Measurements from ENCODE around the gene DRD2.

The DRD2 gene

DNA sequence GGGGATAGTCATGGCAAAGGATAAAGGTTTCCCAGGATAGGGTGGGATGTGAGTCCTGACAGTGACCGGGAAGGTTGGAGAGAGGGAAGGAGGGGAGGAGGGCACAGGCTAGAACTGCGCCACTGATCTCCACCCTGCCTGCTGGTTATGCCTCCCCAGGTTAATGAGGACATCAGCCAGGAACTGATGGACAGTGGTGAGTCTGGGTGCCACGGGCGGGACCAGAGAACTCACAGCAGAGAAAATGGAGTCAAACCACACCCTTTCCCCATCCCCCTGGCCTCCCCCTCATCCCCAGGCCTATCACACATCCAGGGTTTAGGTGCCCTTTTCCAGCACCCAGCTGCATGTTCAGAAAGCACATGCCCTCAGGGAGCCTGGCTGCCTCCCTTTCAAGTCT, 77.4 kb downstream of the DRD2 start:
- DNase-seq: no peak

DNA sequence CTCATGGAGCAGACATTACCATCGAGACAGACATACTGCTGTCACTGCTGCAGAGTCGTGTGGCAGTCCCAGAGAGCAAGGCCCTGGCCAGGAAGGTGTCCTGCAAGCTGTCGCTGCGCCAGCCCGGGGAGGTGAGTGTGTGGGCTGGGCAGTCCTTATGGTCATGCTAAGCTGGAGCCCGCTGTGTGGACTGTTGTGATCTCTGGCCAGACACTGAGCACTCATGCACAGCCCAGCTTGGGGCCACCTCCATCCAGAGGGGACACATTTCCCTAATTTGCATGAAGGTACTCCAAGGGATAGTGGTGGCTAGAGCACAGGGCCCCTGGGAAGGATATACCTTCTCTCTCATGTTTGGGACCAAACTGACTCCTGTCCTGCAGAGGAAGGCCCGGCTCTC, 78.0 kb downstream of the DRD2 start:
- DNase-seq: no peak

DNA sequence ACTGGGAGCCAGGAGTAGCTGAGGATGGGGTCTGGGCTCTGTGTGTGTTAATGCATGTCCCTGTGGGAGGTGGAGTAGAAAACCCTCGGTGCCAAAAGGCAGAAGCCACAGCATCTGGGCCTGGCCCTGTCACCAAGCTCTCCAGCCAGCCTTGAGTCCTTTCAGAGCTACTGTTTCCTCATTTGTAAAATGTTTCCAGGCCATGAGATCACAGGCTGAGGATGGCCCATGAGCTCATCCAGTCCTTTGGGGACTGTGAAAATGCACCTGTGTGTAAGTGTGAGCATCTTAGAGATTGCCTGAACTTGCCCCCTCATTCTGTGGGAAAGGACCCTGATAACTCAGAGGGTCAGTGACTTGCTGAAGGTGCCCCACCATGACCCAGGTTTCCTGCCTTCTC, 78.5 kb downstream of the DRD2 start:
- DNase-seq: no peak

DNA sequence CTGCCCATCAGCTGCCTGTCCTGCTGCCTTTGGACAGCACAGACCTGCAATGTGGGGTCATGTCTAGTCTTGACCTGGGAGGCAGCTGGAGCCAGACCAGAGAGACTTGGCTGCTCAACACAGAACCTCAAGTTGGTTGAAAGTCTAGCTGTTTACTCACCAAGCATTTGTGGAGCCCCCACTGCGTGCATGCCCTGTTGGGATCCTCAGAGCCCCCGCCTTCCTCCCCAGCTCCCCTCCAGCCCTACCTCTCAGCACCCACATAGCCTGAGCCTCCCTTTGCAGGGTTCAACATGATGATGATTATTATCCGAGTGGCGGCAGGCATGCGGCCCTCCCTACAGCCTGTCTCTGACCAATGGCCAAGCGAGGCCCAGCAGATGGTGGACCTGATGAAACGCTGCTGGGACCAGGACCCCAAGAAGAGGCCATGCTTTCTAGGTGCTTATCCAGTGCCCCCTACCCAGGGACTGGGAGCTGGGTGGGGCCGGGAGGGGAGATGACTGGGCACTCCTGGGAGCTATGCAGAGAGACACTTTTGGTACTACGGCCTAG, 79.3 kb downstream of the DRD2 start:
- no peak for DNase-seq

DNA sequence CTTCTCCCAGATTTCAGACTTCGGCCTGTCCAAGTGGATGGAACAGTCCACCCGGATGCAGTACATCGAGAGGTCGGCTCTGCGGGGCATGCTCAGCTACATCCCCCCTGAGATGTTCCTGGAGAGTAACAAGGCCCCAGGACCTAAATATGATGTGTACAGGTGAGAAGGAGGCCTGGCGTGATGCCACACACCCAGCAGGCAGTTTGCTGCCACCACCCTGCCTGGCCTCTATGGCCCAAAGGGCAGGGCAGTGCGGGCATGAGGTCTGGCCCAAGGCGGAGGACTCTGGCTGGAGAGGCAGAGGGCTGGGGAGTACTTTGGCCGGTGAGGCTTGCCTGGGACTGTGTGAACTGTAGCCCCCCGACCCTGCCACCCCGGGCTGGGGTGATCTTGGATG, 80.3 kb downstream of the DRD2 start:
- no peak for DNase-seq

DNA sequence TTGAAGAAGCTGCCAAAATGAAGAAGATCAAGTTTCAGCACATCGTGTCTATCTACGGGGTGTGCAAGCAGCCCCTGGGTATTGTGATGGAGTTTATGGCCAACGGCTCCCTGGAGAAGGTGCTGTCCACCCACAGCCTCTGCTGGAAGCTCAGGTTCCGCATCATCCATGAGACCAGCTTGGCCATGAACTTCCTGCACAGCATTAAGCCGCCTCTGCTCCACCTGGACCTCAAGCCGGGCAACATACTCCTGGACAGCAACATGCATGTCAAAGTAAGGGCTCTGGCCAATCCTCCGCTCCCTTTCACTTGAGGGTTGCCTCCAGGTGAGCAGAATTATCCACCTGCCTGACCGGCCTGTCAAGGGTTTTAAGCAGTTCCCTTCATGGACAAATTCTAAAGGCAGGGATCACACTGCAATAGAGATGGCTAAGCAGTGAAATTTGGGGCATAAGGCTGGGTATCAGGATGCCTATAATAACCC, 81.7 kb downstream of the DRD2 start:
- no peak for DNase-seq

DNA sequence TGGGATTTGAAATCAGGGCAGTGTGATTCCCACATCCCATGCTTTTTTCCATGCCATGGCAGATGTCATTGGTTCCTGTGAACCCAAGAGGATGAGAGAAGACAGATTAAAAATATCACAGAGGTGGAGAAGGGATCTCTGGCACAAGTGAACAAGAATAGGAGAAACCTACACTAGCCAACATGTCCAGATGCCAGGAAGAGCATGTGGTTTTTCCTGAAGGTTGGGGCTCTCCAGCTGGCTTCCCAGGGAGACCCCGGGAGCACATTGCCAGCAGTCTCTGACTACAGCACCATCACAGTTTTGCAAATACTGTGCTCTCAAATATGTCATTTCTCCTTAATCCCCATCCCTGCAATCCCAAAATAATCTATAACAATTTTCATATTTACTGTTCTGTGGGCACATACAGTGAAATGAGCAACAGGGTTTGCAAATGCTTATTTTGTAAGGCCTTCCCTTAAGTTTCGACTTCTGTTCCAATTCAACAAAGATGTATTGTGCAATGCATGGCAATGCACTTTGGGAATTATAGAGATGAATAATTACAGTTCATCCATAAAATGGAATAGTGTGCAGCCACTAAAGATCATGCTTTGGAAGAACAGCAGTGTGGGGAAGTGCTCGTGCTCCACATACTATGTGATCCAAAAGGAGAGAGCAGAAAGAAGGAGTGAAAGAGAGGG, 82.8 kb downstream of the DRD2 start:
- no peak for DNase-seq

DNA sequence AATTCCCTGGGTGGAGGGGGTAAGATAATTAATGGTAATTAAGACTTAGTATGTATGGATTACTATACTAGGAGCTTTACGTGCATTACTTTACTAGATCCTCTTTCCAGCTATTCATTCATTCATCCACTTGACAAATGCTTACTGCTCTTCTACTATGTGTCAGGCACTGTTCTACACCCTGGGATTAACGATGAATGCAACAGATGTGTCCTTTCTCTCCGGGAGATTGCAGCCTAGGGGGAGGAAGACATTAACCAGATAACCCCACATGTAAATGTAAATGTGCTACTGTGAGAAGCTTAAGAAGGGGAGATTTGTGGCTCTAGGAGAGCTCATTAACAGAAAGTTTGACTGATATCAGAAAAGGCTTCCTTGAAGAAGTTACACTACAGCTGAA, 85.9 kb downstream of the DRD2 start:
- DNase-seq: no peak

DNA sequence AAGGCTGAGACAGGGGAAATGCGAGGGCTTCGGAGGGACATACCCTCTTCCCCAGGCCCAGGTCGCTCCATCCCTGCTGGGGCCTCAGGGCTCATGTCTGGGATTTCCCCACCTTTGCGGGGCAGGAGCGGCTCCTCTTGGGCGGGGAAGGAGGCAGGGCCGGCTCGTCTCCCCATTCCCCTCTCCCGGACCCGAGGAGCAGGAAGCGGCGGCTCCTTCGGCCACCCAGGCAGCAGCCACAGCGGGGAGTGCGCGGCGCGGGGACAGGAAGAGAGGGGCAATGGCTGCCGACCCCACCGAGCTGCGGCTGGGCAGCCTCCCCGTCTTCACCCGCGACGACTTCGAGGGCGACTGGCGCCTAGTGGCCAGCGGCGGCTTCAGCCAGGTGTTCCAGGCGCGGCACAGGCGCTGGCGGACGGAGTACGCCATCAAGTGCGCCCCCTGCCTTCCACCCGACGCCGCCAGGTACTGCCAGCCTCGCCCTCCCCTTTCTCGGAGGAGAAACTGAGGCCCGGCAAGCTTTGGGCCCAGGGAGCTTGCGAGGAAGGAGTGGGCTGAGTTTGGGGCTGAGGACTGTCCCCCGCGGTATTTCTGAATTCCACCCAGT, 87.5 kb downstream of the DRD2 start, which contains the start of gene ANKK1:
ANKK1 (plus strand) TSS at position 175 of the 607 bp plus-strand sequence; CDS start at position 281, 106 bp downstream.
- DNase-seq: peak; percentile 4

DNA sequence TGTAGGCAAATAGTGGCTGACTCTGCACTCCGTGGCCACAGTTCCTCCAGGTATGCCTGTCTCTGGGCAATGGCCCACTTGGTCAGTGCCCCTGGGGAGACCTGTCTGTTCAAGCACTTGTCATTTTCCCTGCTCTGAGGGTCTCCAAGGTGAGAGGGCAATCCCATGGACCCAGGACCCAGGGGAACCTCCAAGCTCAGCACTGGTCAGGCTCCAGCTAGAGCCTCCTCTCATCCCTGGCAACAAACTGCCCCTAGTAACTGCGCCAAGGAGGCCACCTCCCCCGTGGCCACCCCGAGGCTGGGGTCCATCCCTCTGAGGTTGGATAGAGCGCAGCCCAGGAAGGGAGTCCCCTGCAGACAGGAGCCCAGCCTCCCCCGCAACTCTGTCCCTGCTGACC, 88.3 kb downstream of the DRD2 start:
- DNase-seq: no peak

DNA sequence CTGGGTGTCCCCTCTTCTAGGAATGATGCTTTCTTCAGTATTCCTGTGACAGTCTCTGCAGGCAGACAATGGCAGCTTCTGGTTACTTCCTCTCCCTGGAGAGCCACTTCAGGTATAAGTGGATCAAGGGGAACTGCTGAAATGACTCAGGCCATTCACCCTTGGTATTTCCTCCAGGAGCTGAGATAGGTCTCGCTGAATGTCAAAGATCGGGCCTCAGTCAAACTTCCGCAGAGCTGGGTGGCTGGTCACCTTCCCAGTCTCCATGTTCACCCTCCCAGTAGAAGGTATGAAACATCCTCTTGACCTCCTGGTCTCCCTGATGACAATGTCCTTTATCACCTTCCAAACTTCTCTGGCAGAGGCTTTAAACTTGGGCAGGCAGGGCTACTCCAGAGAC, 89.4 kb downstream of the DRD2 start:
- peak; percentile 18 for DNase-seq

DNA sequence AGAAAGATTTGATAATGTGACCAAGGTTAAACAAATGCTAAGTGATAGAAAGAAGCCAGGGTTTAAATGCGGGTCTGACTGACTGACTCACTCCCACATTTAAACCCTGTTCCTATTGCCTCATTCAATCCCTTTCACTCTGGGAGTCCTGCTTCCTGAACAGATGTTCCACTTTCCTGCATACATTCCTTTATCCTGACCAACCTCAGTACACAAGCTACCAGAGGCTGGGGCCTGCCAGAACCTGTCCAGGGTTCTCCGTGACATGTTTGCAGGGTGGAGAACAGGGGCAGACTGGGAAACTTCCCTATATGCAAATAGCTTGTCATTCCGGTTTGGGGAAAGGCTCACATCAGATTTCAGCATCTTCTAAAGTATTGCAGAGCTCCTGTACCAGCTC, 90.6 kb downstream of the DRD2 start:
- DNase-seq: no peak

DNA sequence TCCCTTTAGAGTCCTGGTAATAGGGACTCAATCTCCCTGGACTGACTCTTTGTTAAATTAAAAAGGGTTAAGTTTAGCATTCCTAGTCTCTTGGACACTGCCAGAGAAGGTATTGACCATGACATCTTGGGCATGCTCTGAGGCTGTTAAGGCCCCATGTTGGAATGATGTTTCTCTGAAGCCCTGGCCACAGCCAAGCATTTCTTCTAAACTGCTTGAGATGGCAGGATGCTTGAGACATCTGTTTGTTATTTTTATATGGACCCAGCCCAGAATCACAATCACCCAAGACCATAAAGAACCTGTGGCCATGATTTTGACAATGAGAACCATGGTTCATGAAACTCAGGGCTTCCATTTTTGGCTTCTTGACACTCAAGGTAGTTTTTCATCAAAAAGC, 93.1 kb downstream of the DRD2 start:
- DNase-seq: no peak

DNA sequence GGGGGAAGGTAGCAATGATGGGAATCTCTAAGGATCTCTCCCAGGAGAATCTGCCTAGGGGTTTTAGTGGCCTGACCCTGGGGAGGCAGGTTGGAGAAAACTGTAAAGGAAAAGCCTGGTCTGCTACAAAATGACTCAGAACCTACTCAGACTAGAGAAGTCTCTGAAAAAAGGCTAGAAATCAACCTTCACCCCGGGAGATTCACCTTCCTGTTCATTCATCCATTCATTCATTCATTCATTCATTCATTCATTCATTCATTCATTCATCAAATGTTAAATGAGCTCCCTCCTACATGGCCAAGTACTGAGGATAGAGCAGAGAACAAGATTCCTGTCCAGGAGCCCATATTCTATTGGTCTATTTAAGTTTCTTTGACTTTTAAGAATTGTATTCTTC, 96.5 kb downstream of the DRD2 start:
- no peak for DNase-seq

DNA sequence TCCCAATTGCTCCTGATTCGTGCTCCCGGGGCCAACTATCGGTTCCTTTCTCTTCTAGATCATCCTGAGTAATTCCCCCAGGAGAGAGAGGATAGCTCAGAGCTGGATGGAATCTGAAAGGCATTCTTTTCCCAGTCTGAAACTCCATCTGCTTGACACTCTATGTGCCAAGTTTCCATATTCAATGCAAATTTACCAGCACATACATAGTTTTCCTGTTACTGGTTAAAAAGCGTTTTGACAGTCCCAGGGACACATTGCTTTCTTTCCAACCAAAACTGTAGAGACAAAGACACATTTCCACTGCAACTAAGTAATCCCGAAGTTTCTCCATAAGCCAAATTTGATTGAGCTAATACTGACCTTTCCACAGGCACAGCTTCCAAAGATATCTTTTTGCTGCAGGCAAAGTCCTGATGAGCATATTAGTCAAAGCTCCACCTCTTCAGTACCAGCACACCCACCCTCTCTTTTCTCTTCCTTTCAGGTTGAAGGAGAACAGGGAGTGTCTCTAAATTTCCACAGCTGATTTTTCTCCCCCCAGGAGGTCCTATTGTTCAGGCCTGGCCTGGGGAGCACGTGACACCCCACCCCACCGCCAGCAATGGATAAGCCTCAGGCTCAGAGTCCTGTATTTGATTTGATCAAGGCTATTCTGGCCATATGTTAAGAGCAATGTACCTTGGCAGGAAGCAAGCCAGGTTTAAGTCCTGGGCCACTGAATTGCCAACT, 97.4 kb downstream of the DRD2 start:
- DNase-seq: no peak

DNA sequence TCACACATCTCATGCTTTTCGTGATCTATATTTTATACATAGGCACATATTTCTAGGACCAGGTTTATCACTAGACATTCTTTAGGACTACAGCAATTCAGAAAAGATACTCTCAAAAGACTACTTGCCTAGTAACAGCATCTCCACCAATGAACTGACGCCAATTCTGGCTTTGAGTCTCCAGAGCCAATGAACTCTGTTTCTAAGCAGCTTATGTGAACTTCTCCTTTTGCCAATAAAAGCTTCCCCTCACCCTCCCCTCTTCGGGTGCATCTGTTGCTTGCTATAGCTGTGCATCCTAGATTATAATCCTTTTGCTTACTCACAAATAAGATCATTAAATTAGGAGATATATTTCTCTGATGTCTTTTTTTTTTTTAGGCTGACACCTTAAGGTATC, 99.0 kb downstream of the DRD2 start:
- DNase-seq: no peak

DNA sequence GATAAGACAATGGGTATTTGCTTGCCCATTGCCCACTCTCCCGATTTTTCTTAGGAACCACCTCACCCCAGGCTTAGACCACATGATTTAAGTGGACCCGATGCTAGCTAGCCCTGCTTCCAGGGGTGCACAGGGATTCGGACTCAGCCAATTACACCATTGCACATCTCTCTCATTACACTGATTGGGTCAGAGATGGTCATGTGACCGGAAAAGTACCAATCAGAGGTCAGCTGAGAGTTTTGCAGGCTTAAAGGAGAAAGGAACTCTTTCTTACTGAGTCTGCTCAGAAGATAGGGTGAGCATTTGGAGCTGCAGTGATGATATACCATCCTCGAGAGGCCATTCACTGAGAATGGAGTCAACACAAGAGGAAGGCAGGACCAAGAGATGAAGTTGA, 99.8 kb downstream of the DRD2 start:
- no peak for DNase-seq

DNA sequence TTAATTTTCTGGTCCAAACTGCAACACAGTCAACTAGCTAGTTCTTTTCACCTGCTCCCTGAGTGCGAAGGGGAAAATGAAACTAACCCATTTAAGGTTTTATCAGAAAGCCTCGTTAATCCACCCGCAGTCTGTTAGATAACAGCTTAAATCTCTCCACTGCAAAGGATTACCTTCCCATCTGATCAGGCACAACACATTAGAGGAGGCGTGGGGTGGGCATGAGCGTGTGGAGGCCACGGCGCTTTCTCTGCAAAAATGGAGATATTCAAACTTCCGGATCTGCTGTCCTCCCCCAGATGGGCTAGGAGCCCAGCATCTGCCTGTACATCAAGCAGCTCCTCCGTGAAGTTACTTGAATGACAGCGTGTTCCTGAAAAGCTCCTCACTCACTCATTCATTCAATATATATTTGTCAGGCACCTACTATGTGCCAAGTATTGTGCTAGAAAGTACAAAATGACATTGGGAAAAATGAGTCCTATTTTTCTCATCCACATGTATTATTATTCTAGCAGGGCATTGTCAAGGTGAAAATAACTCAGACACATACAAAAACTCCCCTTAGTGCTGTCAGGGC, 101.1 kb downstream of the DRD2 start:
- no peak for DNase-seq

DNA sequence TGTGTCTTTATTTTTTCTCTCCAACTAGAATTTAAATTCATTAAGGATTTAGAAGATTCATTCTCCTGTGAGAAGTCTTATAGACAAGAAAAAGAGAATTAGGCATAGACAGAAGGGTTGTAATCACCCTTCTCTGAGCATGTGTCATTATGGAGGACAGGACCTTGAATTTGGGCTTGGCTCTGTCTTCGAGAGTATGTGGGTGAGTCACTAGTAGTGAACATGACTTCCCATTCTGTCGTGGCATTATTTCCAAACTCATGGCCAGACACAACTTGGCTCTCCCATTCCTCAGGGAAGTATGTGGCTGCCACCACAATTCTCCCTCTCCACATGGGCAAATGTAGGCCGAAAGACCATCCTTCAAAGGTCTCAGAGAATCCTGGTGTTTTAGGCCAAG, 101.9 kb downstream of the DRD2 start:
- DNase-seq: no peak

DNA sequence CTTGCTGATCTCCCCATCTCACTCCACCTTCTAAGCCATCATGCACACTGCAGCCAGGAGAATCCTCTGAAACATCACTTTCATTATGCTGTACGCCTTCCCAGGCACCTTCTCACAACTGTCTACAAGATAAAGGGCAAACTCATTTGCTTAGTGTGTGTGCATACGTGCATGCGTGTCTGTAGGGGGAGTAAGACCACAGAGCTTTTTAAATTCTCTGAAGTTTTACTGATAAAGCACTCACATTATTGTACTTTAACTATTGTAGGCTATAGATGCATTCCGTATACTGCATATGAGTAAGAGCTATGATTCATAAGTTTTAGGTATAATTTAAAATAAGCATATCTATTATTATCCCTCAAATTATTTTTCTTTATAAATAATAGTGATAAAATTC, 102.9 kb downstream of the DRD2 start:
- DNase-seq: no peak

DNA sequence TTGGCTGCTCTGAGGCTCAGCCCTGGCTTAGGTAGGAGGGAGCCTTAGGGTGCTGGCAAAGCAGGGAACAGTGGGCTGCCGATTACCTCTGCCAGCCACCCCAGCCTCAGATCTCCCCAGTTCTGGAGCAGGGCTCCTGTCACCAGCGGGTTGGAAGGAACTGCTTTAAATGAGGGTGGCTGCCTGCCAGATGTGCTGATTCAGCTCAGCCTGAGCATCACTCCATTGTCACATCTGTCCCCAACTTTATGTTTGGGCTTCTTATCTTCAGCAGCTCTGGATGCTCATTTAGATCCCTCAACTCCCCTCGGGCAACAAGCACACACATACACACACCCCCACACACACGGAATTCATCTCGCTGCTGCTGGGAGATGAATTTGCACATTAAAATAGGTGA, 104.6 kb downstream of the DRD2 start:
- DNase-seq: no peak

DNA sequence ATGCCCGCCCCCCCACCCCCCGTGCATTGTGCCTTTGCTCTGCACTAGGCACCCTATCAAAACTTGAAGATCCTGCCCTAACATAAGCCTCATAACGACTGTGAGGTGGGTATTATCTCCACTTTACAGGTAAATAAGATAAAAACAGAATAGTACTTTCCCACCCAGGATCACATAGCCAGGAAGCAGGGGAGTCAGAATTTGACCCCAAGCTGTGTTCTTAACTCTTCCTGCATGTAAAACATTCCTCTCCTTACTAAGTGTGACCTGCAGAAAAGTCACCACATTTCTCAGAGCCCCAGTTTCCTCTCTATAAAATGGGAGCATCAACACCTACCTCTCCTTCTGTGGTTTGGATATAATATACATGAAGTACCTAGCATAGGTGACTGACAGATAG, 105.8 kb downstream of the DRD2 start:
- DNase-seq: no peak

DNA sequence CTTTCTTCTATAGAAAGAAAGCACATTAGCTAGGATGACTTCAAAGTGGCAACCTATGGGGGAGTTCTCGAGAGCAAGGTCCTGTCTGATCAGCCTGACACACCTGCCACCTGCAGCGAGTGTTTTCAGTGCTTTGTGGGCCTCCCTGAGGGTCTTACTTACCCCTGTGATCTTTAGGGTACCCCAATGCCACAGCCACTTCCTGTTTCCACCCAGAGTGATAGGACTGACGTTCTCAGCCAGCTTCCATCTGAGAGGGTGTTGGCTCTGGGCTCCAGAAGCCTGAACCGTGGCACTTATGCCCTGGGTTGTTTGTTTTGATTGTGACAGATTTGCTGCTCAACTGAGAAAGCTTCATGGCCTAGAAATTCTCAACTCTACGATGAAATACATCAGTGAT, 109.3 kb downstream of the DRD2 start:
- DNase-seq: peak; percentile 18

All from NCI-H2029 (cell line).